Thyroid gland (tissue), 4 donors: ENCODE data around the gene ATF7IP.
"Not testable (repeated sequence)": the region's sequence is repeated elsewhere in the genome, so short reads cannot be mapped to it uniquely, and the experiment has no call there.

Source experiments
- POLR2A ChIP-seq, 2 donors: fragments of 450-650 bp; IDR thresholded peaks; one replicate each; pipeline ENCODE4 v1.6.1; 2017; ENCODE audit warnings: antibody characterized with exemption in 2 of 2, mild to moderate bottlenecking in 2 of 2, moderate library complexity in 1 of 2
- TF ChIP-seq, protein P1 (sequence below), 6 experiments: fragments of 200-600 bp in 3 of 6; fragments of 450-650 bp in 3 of 6; sonication (generic) in 3 of 6; IDR thresholded peaks; one replicate each; pipeline ENCODE4 v1.5.1; 2016 to 2019; ENCODE audit warnings: antibody characterized with exemption in 6 of 6, mild to moderate bottlenecking in 2 of 6, inconsistent platforms in 1 of 6, moderate library complexity in 1 of 6

DNA sequence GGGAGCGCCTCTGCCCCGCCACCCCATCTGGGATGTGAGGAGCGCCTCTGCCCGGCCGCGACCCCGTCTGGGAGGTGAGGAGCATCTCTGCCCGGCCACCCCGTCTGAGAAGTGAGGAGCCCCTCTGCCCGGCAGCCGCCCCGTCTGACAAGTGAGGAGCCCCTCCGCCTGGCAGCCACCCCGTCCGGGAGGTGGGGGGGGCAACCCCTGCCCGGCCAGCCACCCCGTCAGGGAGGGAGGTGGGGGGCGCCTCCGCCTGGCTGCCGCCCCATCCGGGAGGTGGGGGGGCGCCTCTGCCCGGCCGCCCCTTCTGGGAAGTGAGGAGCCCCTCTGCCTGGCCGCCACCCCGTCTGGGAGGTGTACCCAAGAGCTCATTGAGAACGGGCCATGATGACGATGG lies 10.8 kb upstream of the ATF7IP start:
- TF ChIP-seq, protein P1, sequence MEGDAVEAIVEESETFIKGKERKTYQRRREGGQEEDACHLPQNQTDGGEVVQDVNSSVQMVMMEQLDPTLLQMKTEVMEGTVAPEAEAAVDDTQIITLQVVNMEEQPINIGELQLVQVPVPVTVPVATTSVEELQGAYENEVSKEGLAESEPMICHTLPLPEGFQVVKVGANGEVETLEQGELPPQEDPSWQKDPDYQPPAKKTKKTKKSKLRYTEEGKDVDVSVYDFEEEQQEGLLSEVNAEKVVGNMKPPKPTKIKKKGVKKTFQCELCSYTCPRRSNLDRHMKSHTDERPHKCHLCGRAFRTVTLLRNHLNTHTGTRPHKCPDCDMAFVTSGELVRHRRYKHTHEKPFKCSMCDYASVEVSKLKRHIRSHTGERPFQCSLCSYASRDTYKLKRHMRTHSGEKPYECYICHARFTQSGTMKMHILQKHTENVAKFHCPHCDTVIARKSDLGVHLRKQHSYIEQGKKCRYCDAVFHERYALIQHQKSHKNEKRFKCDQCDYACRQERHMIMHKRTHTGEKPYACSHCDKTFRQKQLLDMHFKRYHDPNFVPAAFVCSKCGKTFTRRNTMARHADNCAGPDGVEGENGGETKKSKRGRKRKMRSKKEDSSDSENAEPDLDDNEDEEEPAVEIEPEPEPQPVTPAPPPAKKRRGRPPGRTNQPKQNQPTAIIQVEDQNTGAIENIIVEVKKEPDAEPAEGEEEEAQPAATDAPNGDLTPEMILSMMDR (IDR thresholded peaks at IDR 0.05): not testable (repeated sequence)
- not testable (repeated sequence) for TF ChIP-seq POLR2A (IDR thresholded peaks at IDR 0.05)
